SK-N-SH treated with all-trans-retinoic acid at 6 μM for 48 hours (cell line): ENCODE data around the gene WNT10A.
A peak's percentile ranks its signal among the peaks of the same experiment; 100 is the strongest.

Experiments used
- ATAC-seq: fragments of 200-7000 bp; cut with Tn5 transposase; 3 replicates; pipeline ENCODE4 v1.9.1; 2020; ENCODE audit warnings: mild to moderate bottlenecking, moderate library complexity
- ARNTL ChIP-seq: fragments of 450-650 bp; formaldehyde crosslinking; IDR thresholded peaks from 2 replicates; pipeline ENCODE4 v1.5.0; 2020; ENCODE audit warnings: low read depth, mild to moderate bottlenecking, moderate library complexity, borderline replicate concordance
- BACH2 ChIP-seq: fragments of 250-450 bp; sonication (Bioruptor Pico); IDR thresholded peaks from 2 replicates; pipeline ENCODE4 v1.9.0; 2021; ENCODE audit warnings: mild to moderate bottlenecking, borderline replicate concordance
- CSDC2 ChIP-seq: fragments of 250-450 bp; sonication (Bioruptor Pico); IDR thresholded peaks from 2 replicates; pipeline ENCODE4 v1.5.0; 2020; ENCODE audit warnings: mild to moderate bottlenecking, moderate library complexity
- ESRRG ChIP-seq: fragments of 250-450 bp; sonication (Bioruptor Pico); IDR thresholded peaks from 2 replicates; pipeline ENCODE4 v1.6.1; 2021; ENCODE audit warnings: mild to moderate bottlenecking
- GLIS3 ChIP-seq: fragments of 250-450 bp; sonication (Bioruptor Pico); IDR thresholded peaks from 2 replicates; pipeline ENCODE4 v1.5.0; 2020; ENCODE audit warnings: mild to moderate bottlenecking, moderate library complexity
- ISL1 ChIP-seq: fragments of 250-450 bp; sonication (Bioruptor Pico); IDR thresholded peaks from 2 replicates; pipeline ENCODE4 v2.1.2; 2022; ENCODE audit warnings: mild to moderate bottlenecking, moderate library complexity
- OSR1 ChIP-seq: fragments of 250-450 bp; sonication (Bioruptor Pico); IDR thresholded peaks from 2 replicates; pipeline ENCODE4 v1.8.0; 2022; ENCODE audit warnings: moderate library complexity, mild to moderate bottlenecking, inconsistent platforms
- POU6F1 ChIP-seq: fragments of 250-450 bp; sonication (Bioruptor Pico); IDR thresholded peaks from 2 replicates; pipeline ENCODE4 v1.8.0; 2021; ENCODE audit warnings: low read depth, mild to moderate bottlenecking, moderate library complexity, borderline replicate concordance
- PPARA ChIP-seq: fragments of 250-450 bp; sonication (Bioruptor Pico); IDR thresholded peaks from 2 replicates; pipeline ENCODE4 v1.5.0; 2020; ENCODE audit warnings: mild to moderate bottlenecking, borderline replicate concordance
- SNAI2 ChIP-seq: fragments of 250-450 bp; sonication (Bioruptor Pico); IDR thresholded peaks from 2 replicates; pipeline ENCODE4 v1.5.0; 2020; ENCODE audit warnings: mild to moderate bottlenecking, moderate library complexity
- TCF4 ChIP-seq: fragments of 250-450 bp; sonication (Bioruptor Pico); IDR thresholded peaks from 2 replicates; pipeline ENCODE4 v1.8.0; 2021; ENCODE audit warnings: mild to moderate bottlenecking, moderate library complexity, borderline replicate concordance
- TOX ChIP-seq: fragments of 250-450 bp; sonication (Bioruptor Pico); IDR thresholded peaks from 2 replicates; pipeline ENCODE4 v1.8.0; 2021; ENCODE audit warnings: mild to moderate bottlenecking, moderate library complexity, borderline replicate concordance
- ZC3H10 ChIP-seq: fragments of 250-450 bp; sonication (Bioruptor Pico); IDR thresholded peaks from 2 replicates; pipeline ENCODE4 v1.5.1; 2021; ENCODE audit warnings: mild to moderate bottlenecking, moderate library complexity
- ZFP3 ChIP-seq: fragments of 250-450 bp; sonication (Bioruptor Pico); IDR thresholded peaks from 2 replicates; pipeline ENCODE4 v1.5.0; 2020; ENCODE audit warnings: mild to moderate bottlenecking, moderate library complexity
- ZFP30 ChIP-seq: fragments of 450-650 bp; formaldehyde crosslinking; IDR thresholded peaks from 2 replicates; pipeline ENCODE4 v1.5.0; 2022; ENCODE audit warnings: mild to moderate bottlenecking, moderate library complexity
- ZNF565 ChIP-seq: fragments of 450-650 bp; formaldehyde crosslinking; conservative IDR thresholded peaks from 2 replicates; pipeline ENCODE4 v1.5.0; 2020; ENCODE audit warnings: low read depth, mild to moderate bottlenecking, moderate library complexity
- ZNF8 ChIP-seq: fragments of 450-650 bp; formaldehyde crosslinking; IDR thresholded peaks from 2 replicates; pipeline ENCODE4 v1.5.0; 2020; ENCODE audit warnings: mild to moderate bottlenecking, moderate library complexity
- TF ChIP-seq, protein P1 (sequence below): fragments of 250-450 bp; sonication (Bioruptor Pico); IDR thresholded peaks from 2 replicates; pipeline ENCODE4 v1.5.1; 2020; ENCODE audit warnings: low read depth, mild to moderate bottlenecking, moderate library complexity
- TF ChIP-seq, protein P2 (sequence below): fragments of 250-450 bp; sonication (Bioruptor Pico); IDR thresholded peaks from 2 replicates; pipeline ENCODE4 v1.8.0; 2020; ENCODE audit warnings: mild to moderate bottlenecking, moderate library complexity, borderline replicate concordance

WNT10A gene

DNA sequence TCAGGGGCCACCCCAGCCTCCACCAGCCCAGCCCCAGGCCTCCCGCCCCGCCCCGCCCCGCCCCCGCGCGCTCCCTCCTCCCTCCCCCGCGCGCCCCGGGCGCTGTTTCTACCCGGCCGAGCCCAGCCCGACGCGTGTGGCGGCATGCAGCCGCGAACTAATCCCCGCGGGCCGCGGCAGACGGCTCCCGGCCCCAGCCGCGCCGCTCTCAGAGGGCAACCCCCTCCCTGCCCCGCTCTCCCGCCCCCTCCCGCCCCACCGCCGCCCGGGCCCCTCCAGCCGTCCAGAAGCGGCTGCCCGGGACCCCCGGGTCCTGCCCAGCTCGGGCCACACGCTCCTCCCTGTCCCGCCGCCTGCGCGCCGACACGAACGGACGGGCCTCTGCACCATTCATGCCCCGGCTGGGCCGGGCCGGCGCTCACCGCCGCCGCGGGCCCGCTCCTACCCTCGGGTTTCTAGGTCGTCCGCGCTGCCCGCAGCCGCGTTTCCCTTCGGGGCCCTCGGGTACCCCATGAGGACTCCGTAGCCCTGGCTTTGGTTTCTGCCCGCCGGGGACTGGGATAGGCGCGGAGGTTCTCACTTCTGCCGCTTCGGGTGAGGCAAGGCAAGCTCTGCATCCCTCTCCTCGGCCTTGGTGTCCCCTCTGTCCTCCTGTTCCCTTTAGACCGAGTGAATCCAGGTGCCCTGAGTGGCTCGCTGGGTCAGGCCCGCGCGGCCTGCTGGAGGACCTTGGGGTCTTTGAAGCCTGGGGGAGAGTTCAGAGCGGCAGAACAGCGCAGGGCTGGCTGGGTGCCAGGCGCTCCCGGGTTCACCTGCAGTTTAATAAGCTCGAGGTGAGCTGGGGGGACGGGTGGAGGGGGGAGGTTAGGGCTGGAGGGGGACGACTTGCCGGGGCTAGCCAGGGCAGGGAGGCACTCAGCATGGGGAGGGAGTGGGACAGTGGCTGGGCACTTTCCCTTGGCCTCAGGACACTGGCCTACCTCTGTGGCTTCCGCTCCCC, 3.1 kb downstream of the WNT10A start:
- no peak for ATAC-seq
- no peak for TF ChIP-seq POU6F1

- no peak for TF ChIP-seq ARNTL (CRISPR knock-in tag)
- TF ChIP-seq ZNF565: no peak
- no peak for TF ChIP-seq POU6F1
- no peak for ATAC-seq
Observed at GRCh38 chr2:218884519-218884918, 3.9 kb downstream of the WNT10A start.

DNA sequence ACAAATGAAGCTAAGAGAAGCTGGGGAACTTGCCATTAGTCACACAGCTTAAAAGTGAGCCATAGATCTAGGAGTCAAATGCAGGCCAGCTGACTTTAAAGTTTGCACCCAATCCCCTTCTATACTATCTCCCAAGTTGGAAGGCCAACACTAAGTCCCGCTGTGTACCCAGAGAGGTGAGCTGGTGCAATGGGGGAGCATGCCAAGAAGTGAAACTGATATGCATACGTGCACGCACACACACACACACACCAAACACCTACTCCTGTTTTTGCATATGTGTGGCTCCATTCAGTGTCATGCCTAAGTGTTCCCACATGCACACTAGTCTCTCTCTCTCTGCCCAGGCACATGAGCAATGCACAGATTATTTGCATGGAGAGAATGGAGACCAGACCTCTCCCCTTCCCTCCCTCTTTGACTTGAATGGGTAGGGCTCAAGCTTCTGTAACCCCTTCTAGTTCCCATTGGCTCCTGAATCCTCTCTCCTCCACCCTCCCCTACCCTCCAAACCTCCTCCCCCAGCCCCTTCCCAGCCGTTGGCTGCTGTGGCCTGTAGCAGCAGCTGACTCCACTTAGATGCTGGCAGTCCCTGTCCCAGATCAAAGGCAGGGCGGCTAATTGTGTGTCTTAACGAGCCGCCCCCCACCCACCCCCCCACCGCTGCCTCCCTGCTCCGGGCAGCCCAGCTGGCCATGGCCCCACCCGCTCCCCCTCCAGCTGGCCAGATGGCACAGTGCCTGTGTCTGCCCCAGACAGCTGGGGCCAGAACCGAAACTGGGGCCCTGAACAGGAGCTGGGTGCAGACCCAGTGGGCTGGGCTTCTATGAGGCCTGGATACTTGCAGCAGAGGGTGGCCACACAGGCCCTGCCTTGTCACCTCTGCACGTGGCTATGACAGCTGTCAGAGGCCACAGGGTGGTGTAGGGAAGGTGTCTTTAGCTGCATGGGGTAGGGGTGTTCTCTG, 5.6 kb downstream of the WNT10A start:
- TF ChIP-seq, protein P1, sequence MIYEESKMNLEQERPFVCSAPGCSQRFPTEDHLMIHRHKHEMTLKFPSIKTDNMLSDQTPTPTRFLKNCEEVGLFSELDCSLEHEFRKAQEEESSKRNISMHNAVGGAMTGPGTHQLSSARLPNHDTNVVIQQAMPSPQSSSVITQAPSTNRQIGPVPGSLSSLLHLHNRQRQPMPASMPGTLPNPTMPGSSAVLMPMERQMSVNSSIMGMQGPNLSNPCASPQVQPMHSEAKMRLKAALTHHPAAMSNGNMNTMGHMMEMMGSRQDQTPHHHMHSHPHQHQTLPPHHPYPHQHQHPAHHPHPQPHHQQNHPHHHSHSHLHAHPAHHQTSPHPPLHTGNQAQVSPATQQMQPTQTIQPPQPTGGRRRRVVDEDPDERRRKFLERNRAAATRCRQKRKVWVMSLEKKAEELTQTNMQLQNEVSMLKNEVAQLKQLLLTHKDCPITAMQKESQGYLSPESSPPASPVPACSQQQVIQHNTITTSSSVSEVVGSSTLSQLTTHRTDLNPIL: no peak
- TF ChIP-seq ZFP3 (CRISPR knock-in tag) (no peak), PPARA (CRISPR knock-in tag) (no peak), GLIS3 (no peak), ISL1 (no peak), ESRRG (CRISPR knock-in tag) (no peak), CSDC2 (CRISPR knock-in tag) (no peak), ZC3H10 (CRISPR knock-in tag) (no peak), ZFP30 (no peak), OSR1 (CRISPR knock-in tag) (no peak), ARNTL (CRISPR knock-in tag) (no peak)
- TF ChIP-seq, protein P2, sequence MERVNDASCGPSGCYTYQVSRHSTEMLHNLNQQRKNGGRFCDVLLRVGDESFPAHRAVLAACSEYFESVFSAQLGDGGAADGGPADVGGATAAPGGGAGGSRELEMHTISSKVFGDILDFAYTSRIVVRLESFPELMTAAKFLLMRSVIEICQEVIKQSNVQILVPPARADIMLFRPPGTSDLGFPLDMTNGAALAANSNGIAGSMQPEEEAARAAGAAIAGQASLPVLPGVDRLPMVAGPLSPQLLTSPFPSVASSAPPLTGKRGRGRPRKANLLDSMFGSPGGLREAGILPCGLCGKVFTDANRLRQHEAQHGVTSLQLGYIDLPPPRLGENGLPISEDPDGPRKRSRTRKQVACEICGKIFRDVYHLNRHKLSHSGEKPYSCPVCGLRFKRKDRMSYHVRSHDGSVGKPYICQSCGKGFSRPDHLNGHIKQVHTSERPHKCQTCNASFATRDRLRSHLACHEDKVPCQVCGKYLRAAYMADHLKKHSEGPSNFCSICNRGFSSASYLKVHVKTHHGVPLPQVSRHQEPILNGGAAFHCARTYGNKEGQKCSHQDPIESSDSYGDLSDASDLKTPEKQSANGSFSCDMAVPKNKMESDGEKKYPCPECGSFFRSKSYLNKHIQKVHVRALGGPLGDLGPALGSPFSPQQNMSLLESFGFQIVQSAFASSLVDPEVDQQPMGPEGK (CRISPR knock-in tag): no peak
- peak; percentile 32; the same call in 1 of the 3 replicates for ATAC-seq

DNA sequence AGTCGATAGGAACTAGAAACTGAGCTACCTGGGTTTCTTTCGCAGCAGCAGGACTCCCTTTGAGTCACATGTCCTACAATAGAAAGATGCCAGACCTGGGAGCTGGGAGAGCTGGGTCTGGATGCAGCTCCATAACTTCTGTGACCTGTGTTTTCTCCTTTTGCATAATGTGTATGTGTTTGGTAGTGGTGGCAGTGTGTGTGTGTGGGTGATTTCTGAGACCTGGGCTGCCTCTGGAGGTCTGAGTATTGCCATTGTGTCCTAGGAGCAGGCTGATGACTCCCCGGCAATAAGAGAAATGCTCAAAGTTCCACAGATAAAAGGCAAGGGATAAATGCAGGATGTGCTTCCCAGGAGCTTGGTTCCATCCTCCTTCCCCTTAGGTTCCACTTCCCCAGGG, 6.4 kb downstream of the WNT10A start:
- TF ChIP-seq ZNF565 (no peak), TCF4 (CRISPR knock-in tag) (no peak), OSR1 (CRISPR knock-in tag) (no peak), ARNTL (CRISPR knock-in tag) (no peak), GLIS3 (no peak), PPARA (CRISPR knock-in tag) (no peak), ESRRG (CRISPR knock-in tag) (no peak), CSDC2 (CRISPR knock-in tag) (no peak)
- TF ChIP-seq, all 23 proteins: peak for 0
- ATAC-seq: no peak

DNA sequence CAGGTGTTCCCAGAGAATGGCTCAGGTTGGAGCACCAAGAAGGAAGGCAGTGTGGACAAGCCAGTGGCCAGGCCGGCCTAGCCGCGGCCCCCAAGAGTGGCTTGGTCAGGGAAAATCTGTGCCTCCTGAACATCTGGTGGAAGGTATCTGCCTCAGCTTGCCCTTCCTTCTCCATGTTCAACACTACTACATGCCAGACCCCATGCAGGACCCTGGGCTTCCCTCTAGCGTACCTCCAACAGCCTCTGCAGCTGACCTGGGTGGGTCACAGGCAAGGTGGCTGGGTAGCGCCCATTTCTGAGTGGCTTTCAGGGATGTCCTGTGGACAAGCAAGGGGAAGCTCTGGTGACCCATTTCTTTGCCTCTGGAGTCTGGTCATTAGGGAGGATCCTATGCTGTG, 7.7 kb downstream of the WNT10A start:
- ATAC-seq: no peak
- TF ChIP-seq BACH2 (CRISPR knock-in tag): no peak
- no peak for TF ChIP-seq SNAI2 (CRISPR knock-in tag)
- no peak for TF ChIP-seq ZNF8 (CRISPR knock-in tag)
- TF ChIP-seq TOX: no peak
- TF ChIP-seq ZFP30: no peak
